SK-N-MC (cell line): ENCODE data around the gene SORBS1.

Experiments used
- EZH2 ChIP-seq: fragments of 200-600 bp; sonication (generic); IDR thresholded peaks from one replicate; pipeline ENCODE4 v1.6.1; 2017; ENCODE audit warnings: antibody characterized with exemption
- POLR2AphosphoS5 ChIP-seq: IDR thresholded peaks from 2 replicates; pipeline ENCODE4 v1.6.1; 2012; ENCODE audit warnings: mild to moderate bottlenecking, low read depth, low read length, borderline replicate concordance

GRCh38 chr10:95346715-95347401, 214.3 kb downstream of the SORBS1 start:
- no peak for TF ChIP-seq POLR2AphosphoS5
- TF ChIP-seq EZH2: no peak
